K562 (cell line): ENCODE measurements around the gene IL27RA. TPM values are rescaled to one million over a fixed set of nuclear protein-coding genes. Genes with fewer than 3 reads are reported as not detected.

ENCODE experiments used
- ATF1 ChIP-seq, 2 experiments: fragments of 450-650 bp in 1 of 2; IDR thresholded peaks; 2 replicates each; pipeline ENCODE4 v1.6.1; 2016; ENCODE audit warnings: missing compliant biosample characterization in 1 of 2, missing genetic modification characterization in 1 of 2
- CBX5 ChIP-seq: IDR thresholded peaks from 2 replicates; pipeline ENCODE4 v1.6.1; 2014; ENCODE audit warnings: low read depth, borderline replicate concordance
- CHD4 ChIP-seq: fragments of 200-600 bp; sonication (generic); IDR thresholded peaks from 3 replicates; pipeline ENCODE4 v1.6.1; 2012; ENCODE audit warnings: low read depth, mild to moderate bottlenecking, mixed read lengths, low read length, inconsistent platforms; ENCODE audit not compliant: insufficient read depth, insufficient replicate concordance, poor library complexity, severe bottlenecking
- HDAC1 ChIP-seq, 2 experiments: fragments of 450-650 bp; IDR thresholded peaks; 2 replicates each; pipeline ENCODE4 v1.6.1; 2016 to 2017; ENCODE audit warnings: inconsistent platforms in 1 of 2, mild to moderate bottlenecking in 1 of 2, moderate library complexity in 1 of 2
- MBD2 ChIP-seq: sonication (generic); IDR thresholded peaks from 2 replicates; pipeline ENCODE4 v1.6.1; 2016; ENCODE audit warnings: low read depth, borderline replicate concordance
- ZNF12 ChIP-seq: sonication (generic); formaldehyde crosslinking; IDR thresholded peaks from 2 replicates; pipeline ENCODE4 v1.4.0; 2020; ENCODE audit warnings: mild to moderate bottlenecking, missing genetic modification reagents
- polyA plus RNA-seq, 8 experiments: library from polyadenylated mRNA; depleted of rRNA in 4 of 8; stranded (reverse) in 5 of 8; unstranded in 3 of 8; fragments of >200 nt; fragmentation: Nextera tagmentation in 2 of 8; fragmentation: Illumina TruSeq in 1 of 8; extraction: Ambion mirVana in 2 of 8; extraction: Trizol in 1 of 8; gene quantifications; 2 replicates each; pipeline versions ENCODE4 v1.2.1 to v1.2.3, GENCODE V29; 2011 to 2014; ENCODE audit warnings: inconsistent platforms in 1 of 8, missing spikeins in 1 of 8
- total RNA-seq, 7 experiments: library from RNA; depleted of rRNA in 6 of 7; stranded (reverse); fragments of >200 nt in 6 of 7; fragmentation: Illumina TruSeq in 2 of 7; extraction: Trizol in 2 of 7; gene quantifications; 2 replicates each; pipeline versions ENCODE4 v1.2.1 to v1.2.3, GENCODE V29; 2011 to 2021; ENCODE audit warnings: low replicate concordance in 1 of 7
- TF ChIP-seq, protein P1 (sequence below): fragments of 450-650 bp; IDR thresholded peaks from 2 replicates; pipeline ENCODE4 v1.6.1; 2018; ENCODE audit not compliant: partially characterized antibody
- TF ChIP-seq, protein P2 (sequence below): fragments of 450-650 bp; IDR thresholded peaks from 2 replicates; pipeline ENCODE4 v1.6.1; 2016; ENCODE audit warnings: antibody characterized with exemption
- TF ChIP-seq, protein P3 (sequence below): IDR thresholded peaks from 2 replicates; pipeline ENCODE4 v1.6.1; 2011; ENCODE audit not compliant: insufficient read length; ENCODE audit errors: extremely low read depth
- TF ChIP-seq, protein P4 (sequence below): fragments of 450-650 bp; formaldehyde crosslinking; IDR thresholded peaks from 2 replicates; pipeline ENCODE4 v1.4.0; 2022; ENCODE audit warnings: missing genetic modification characterization
- TF ChIP-seq, protein P5 (sequence below): sonication (generic); formaldehyde crosslinking; IDR thresholded peaks from 2 replicates; pipeline ENCODE4 v1.8.1; 2023; ENCODE audit warnings: mild to moderate bottlenecking, missing genetic modification reagents
- TF ChIP-seq, protein P6 (sequence below): sonication (generic); formaldehyde crosslinking; IDR thresholded peaks from 2 replicates; pipeline ENCODE4 v1.8.1; 2023; ENCODE audit warnings: mild to moderate bottlenecking, missing genetic modification reagents

Gene IL27RA
- total and polyA plus RNA-seq, 9 of the 15 experiments (the other 6 are each of a cell fraction or from before 2014, with no cell fraction given) = 1.9 to 15.9 (median 12.0) TPM

DNA sequence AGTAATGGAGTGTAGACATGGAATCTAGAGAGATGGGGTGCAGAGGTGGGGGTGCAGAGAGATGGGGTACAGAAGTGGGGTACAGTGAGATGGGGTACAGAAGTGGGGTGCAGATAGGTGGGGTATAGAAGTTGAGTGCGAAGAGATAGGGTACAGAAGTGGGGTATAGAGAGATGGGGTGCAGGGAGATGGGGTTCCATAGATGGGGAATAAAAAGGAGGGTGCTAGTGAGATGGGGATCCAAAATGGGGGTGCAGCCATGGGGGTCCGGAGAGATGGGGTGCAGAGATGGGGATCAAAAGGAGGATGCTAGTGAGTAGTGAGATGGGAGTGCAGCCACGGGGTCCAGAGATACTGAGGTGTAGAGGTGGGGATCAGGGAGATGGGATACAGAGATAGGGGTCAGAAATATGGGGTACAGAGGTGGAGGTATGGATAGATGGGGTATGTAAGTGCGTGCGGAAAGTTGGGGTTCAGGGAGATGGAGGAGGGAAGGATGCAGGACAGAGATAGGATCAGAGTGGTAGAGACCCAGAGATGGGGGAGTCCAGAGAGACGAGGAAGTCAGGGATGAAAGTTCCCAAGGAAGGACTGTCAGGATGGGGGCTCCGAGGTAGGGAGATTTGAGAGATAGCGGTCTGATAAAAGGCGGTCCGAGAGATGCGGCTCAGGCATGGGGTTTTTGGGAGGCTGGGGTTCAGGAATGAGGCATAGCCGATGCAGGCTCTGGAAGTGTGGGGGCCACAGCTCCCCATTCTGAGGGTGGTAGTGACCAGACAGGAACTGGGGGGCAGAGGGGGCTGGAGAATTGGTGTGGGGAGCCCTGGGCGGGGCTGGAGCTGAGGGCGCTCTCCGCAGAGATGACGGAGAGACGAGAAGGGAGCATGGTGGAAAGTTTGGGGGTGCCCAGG lies 26.9 kb downstream of the IL27RA start (continued):
- TF ChIP-seq, protein P1, sequence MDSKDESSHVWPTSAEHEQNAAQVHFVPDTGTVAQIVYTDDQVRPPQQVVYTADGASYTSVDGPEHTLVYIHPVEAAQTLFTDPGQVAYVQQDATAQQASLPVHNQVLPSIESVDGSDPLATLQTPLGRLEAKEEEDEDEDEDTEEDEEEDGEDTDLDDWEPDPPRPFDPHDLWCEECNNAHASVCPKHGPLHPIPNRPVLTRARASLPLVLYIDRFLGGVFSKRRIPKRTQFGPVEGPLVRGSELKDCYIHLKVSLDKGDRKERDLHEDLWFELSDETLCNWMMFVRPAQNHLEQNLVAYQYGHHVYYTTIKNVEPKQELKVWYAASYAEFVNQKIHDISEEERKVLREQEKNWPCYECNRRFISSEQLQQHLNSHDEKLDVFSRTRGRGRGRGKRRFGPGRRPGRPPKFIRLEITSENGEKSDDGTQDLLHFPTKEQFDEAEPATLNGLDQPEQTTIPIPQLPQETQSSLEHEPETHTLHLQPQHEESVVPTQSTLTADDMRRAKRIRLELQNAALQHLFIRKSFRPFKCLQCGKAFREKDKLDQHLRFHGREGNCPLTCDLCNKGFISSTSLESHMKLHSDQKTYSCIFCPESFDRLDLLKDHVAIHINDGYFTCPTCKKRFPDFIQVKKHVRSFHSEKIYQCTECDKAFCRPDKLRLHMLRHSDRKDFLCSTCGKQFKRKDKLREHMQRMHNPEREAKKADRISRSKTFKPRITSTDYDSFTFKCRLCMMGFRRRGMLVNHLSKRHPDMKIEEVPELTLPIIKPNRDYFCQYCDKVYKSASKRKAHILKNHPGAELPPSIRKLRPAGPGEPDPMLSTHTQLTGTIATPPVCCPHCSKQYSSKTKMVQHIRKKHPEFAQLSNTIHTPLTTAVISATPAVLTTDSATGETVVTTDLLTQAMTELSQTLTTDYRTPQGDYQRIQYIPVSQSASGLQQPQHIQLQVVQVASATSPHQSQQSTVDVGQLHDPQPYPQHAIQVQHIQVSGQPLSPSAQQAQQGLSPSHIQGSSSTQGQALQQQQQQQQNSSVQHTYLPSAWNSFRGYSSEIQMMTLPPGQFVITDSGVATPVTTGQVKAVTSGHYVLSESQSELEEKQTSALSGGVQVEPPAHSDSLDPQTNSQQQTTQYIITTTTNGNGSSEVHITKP = peak; percentile 77
- TF ChIP-seq, protein P2, sequence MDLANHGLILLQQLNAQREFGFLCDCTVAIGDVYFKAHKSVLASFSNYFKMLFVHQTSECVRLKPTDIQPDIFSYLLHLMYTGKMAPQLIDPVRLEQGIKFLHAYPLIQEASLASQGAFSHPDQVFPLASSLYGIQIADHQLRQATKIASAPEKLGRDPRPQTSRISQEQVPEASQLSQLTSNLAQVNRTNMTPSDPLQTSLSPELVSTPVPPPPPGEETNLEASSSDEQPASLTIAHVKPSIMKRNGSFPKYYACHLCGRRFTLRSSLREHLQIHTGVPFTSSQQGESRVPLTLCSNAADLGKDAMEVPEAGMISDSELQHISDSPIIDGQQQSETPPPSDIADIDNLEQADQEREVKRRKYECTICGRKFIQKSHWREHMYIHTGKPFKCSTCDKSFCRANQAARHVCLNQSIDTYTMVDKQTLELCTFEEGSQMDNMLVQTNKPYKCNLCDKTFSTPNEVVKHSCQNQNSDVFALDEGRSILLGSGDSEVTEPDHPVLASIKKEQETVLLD = peak; percentile 73; the same call in 1 of the 2 replicates
- TF ChIP-seq CBX5 (no peak), MBD2 (no peak), CHD4 (peak; percentile 49), ZNF12 (CRISPR knock-in tag) (0 out of 2 replicates have a peak, but pooled peaks have one; percentile 29), ATF1 (CRISPR knock-in tag; IDR thresholded peaks at IDR 0.05) (no peak), ATF1 (tag; IDR thresholded peaks at IDR 0.05) (0 out of 2 replicates have a peak, but pooled peaks have one; percentile 31), HDAC1 (IDR thresholded peaks at IDR 0.05) (0 out of 4 replicates have a peak, but pooled peaks of 1 of the 2 experiments have one; percentile 37)
- TF ChIP-seq, protein P3, sequence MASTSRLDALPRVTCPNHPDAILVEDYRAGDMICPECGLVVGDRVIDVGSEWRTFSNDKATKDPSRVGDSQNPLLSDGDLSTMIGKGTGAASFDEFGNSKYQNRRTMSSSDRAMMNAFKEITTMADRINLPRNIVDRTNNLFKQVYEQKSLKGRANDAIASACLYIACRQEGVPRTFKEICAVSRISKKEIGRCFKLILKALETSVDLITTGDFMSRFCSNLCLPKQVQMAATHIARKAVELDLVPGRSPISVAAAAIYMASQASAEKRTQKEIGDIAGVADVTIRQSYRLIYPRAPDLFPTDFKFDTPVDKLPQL = no peak
- TF ChIP-seq, protein P4, sequence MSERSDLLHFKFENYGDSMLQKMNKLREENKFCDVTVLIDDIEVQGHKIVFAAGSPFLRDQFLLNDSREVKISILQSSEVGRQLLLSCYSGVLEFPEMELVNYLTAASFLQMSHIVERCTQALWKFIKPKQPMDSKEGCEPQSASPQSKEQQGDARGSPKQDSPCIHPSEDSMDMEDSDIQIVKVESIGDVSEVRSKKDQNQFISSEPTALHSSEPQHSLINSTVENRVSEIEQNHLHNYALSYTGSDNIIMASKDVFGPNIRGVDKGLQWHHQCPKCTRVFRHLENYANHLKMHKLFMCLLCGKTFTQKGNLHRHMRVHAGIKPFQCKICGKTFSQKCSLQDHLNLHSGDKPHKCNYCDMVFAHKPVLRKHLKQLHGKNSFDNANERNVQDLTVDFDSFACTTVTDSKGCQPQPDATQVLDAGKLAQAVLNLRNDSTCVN (CRISPR knock-in tag) = no peak
- TF ChIP-seq, protein P5, sequence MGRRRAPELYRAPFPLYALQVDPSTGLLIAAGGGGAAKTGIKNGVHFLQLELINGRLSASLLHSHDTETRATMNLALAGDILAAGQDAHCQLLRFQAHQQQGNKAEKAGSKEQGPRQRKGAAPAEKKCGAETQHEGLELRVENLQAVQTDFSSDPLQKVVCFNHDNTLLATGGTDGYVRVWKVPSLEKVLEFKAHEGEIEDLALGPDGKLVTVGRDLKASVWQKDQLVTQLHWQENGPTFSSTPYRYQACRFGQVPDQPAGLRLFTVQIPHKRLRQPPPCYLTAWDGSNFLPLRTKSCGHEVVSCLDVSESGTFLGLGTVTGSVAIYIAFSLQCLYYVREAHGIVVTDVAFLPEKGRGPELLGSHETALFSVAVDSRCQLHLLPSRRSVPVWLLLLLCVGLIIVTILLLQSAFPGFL (CRISPR knock-in tag) = no peak
- TF ChIP-seq, protein P6, sequence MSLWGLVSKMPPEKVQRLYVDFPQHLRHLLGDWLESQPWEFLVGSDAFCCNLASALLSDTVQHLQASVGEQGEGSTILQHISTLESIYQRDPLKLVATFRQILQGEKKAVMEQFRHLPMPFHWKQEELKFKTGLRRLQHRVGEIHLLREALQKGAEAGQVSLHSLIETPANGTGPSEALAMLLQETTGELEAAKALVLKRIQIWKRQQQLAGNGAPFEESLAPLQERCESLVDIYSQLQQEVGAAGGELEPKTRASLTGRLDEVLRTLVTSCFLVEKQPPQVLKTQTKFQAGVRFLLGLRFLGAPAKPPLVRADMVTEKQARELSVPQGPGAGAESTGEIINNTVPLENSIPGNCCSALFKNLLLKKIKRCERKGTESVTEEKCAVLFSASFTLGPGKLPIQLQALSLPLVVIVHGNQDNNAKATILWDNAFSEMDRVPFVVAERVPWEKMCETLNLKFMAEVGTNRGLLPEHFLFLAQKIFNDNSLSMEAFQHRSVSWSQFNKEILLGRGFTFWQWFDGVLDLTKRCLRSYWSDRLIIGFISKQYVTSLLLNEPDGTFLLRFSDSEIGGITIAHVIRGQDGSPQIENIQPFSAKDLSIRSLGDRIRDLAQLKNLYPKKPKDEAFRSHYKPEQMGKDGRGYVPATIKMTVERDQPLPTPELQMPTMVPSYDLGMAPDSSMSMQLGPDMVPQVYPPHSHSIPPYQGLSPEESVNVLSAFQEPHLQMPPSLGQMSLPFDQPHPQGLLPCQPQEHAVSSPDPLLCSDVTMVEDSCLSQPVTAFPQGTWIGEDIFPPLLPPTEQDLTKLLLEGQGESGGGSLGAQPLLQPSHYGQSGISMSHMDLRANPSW (CRISPR knock-in tag) = no peak
